K562 (cell line): ENCODE measurements around the gene ATP2A1. TPM values are rescaled to one million over a fixed set of nuclear protein-coding genes. Genes with fewer than 3 reads are reported as not detected.
A peak's percentile ranks its signal among the peaks of the same experiment; 100 is the strongest.

Experiments used
- DMBX1 ChIP-seq: fragments of 250-450 bp; sonication (Bioruptor Pico); IDR thresholded peaks from 2 replicates; pipeline ENCODE4 v1.8.0; 2022; ENCODE audit warnings: inconsistent platforms, mild to moderate bottlenecking, moderate library complexity, borderline replicate concordance
- EHMT2 ChIP-seq: fragments of 450-650 bp; IDR thresholded peaks from 2 replicates; pipeline ENCODE4 v1.6.1; 2018; ENCODE audit warnings: antibody characterized with exemption
- ERF ChIP-seq: fragments of 450-650 bp; formaldehyde crosslinking; IDR thresholded peaks from 2 replicates; pipeline ENCODE4 v1.4.0; 2020; ENCODE audit warnings: mild to moderate bottlenecking, mixed read lengths
- HSF4 ChIP-seq: fragments of 250-450 bp; sonication (Bioruptor Pico); IDR thresholded peaks from 2 replicates; pipeline ENCODE4 v2.1.2; 2022; ENCODE audit warnings: mild to moderate bottlenecking, moderate library complexity, borderline replicate concordance
- KDM1A ChIP-seq, 2 experiments: fragments of 450-650 bp; IDR thresholded peaks; 2 replicates each; pipeline ENCODE4 v1.6.1; 2016; ENCODE audit warnings: mild to moderate bottlenecking in 2 of 2
- KDM4B ChIP-seq, 2 experiments: fragments of 450-650 bp in 1 of 2; sonication (generic) in 1 of 2; IDR thresholded peaks; 2 replicates each; pipeline ENCODE4 v1.6.1; 2016 to 2017; ENCODE audit warnings: borderline replicate concordance in 2 of 2, antibody characterized with exemption in 1 of 2, low read depth in 1 of 2, mild to moderate bottlenecking in 1 of 2
- MED1 ChIP-seq: sonication (generic); formaldehyde crosslinking; IDR thresholded peaks from 2 replicates; pipeline ENCODE4 v1.8.1; 2023; ENCODE audit warnings: missing genetic modification reagents, borderline replicate concordance
- MEF2A ChIP-seq: IDR thresholded peaks from 2 replicates; pipeline ENCODE4 v1.6.1; 2011; ENCODE audit warnings: low read depth, mild to moderate bottlenecking, low read length, moderate library complexity; ENCODE audit not compliant: control insufficient read depth
- NELFE ChIP-seq: IDR thresholded peaks from 2 replicates; pipeline ENCODE4 v1.6.1; 2011; ENCODE audit warnings: mild to moderate bottlenecking; ENCODE audit not compliant: insufficient read depth, insufficient read length
- RBFOX2 ChIP-seq: fragments of 200-400 bp; formaldehyde crosslinking; IDR thresholded peaks from 2 replicates; pipeline ENCODE4 v1.6.1; 2017; ENCODE audit warnings: low read depth, mild to moderate bottlenecking, low read length, moderate library complexity
- SMARCB1 ChIP-seq: IDR thresholded peaks from 2 replicates; pipeline ENCODE4 v1.6.1; 2011; ENCODE audit warnings: improper control_type of control experiment, low read depth; ENCODE audit not compliant: insufficient read length
- TARDBP ChIP-seq: fragments of 450-650 bp; IDR thresholded peaks from 2 replicates; pipeline ENCODE4 v1.6.1; 2016
- ZBTB17 ChIP-seq: fragments of 450-650 bp; formaldehyde crosslinking; IDR thresholded peaks from 2 replicates; pipeline ENCODE4 v1.4.0; 2020; ENCODE audit warnings: mild to moderate bottlenecking
- ZNF143 ChIP-seq: sonication (generic); formaldehyde crosslinking; IDR thresholded peaks from 2 replicates; pipeline ENCODE4 v1.9.0; 2022; ENCODE audit warnings: mild to moderate bottlenecking, missing genetic modification reagents
- ZNF184 ChIP-seq: sonication (generic); formaldehyde crosslinking; IDR thresholded peaks from 2 replicates; pipeline ENCODE4 v1.5.0; 2020; ENCODE audit warnings: missing genetic modification reagents
- ZNF57 ChIP-seq: fragments of 450-650 bp; formaldehyde crosslinking; IDR thresholded peaks from 2 replicates; pipeline ENCODE4 v1.4.0; 2020; ENCODE audit warnings: mild to moderate bottlenecking, moderate library complexity
- polyA plus RNA-seq, 8 experiments: library from polyadenylated mRNA; depleted of rRNA in 4 of 8; stranded (reverse) in 5 of 8; unstranded in 3 of 8; fragments of >200 nt; fragmentation: Nextera tagmentation in 2 of 8; fragmentation: Illumina TruSeq in 1 of 8; extraction: Ambion mirVana in 2 of 8; extraction: Trizol in 1 of 8; gene quantifications; 2 replicates each; pipeline versions ENCODE4 v1.2.1 to v1.2.3, GENCODE V29; 2011 to 2014; ENCODE audit warnings: inconsistent platforms in 1 of 8, missing spikeins in 1 of 8
- total RNA-seq, 7 experiments: library from RNA; depleted of rRNA in 6 of 7; stranded (reverse); fragments of >200 nt in 6 of 7; fragmentation: Illumina TruSeq in 2 of 7; extraction: Trizol in 2 of 7; gene quantifications; 2 replicates each; pipeline versions ENCODE4 v1.2.1 to v1.2.3, GENCODE V29; 2011 to 2021; ENCODE audit warnings: low replicate concordance in 1 of 7
- TF ChIP-seq, protein P1 (sequence below): fragments of 250-450 bp; sonication (Bioruptor Pico); IDR thresholded peaks from 2 replicates; pipeline ENCODE4 v1.5.0; 2020; ENCODE audit warnings: mild to moderate bottlenecking
- TF ChIP-seq, protein P2 (sequence below): sonication (generic); formaldehyde crosslinking; IDR thresholded peaks from 2 replicates; pipeline ENCODE4 v1.8.0; 2022; ENCODE audit warnings: mild to moderate bottlenecking, missing genetic modification reagents
- TF ChIP-seq, protein P3 (sequence below): fragments of 450-650 bp; IDR thresholded peaks from 2 replicates; pipeline ENCODE4 v1.6.1; 2017; ENCODE audit warnings: mild to moderate bottlenecking, moderate library complexity
- TF ChIP-seq, protein P4 (sequence below): fragments of 450-650 bp; formaldehyde crosslinking; IDR thresholded peaks from 2 replicates; pipeline ENCODE4 v1.4.0; 2020; ENCODE audit warnings: mild to moderate bottlenecking, moderate library complexity

The ATP2A1 gene
- total and polyA plus RNA-seq, 9 of the 15 experiments (the other 6 are each of a cell fraction or from before 2014, with no cell fraction given): 0.25 to 2.6 (median 0.65) TPM

DNA sequence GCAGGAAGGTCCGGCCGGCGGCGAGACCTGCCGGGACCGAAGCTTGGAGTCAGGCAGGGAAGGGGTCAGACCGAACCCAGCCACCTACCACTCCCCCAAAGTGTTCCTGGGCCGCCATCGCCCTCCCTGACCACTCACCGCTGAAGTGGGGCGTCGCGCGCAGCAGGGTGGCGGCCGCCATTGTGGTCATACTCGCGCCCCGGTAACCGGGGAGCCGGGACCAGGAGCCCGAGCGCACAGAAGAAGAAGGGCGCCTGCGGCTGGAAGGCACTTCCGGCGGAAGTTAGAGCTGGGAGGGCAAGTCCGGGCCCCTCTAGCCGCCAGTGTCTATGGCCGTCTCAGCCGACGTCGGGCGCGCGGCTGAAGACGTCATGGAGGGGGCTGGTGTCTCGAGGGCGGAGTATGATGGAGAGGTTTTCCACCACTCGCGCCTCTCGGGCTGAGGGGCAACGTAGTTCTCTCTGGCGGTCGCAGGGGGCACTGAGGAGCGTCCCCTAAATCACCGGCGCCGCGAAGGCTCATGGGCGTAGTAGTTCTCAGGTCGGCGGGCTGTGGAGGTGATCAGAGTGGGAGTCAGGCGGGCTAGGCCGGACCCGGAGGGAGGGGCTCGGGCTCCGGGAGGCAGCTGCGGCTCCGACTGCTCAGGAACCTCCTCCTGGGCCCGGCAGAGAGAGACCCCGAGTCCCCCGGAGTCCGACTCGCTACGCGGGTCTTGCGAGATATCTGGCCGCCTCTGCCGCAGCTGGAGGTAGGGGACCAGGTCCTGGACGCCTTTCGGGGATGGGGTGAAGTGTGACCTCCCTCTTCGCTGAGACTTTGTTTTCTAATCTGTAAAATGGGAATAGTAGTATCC, 32.0 kb upstream of the ATP2A1 start, which contains the start of gene TUFM (continued):
- TF ChIP-seq RBFOX2 (peak; percentile 94), SMARCB1 (no peak), KDM4B (IDR thresholded peaks at IDR 0.05; ENCODE audit: borderline replicate concordance in 2 of 2, low read depth in 1 of 2) (peak in 1 of 2 experiments; percentile 92; a peak in 1 of 4 replicates), MEF2A (no peak), NELFE (no peak), MED1 (no peak), ZNF184 (CRISPR knock-in tag) (no peak), KDM1A (IDR thresholded peaks at IDR 0.05) (peak; percentile 95 to 98), ZBTB17 (CRISPR knock-in tag) (0 out of 2 replicates have a peak, but pooled peaks have one; percentile 40), ZNF143 (CRISPR knock-in tag) (peak; percentile 94), EHMT2 (no peak), HSF4 (CRISPR knock-in tag) (no peak), ZNF57 (no peak), DMBX1 (CRISPR knock-in tag) (0 out of 2 replicates have a peak, but pooled peaks have one; percentile 22), TARDBP (peak; percentile 35; the same call in 1 of the 2 replicates), ERF (CRISPR knock-in tag) (no peak)
- TF ChIP-seq, protein P1, sequence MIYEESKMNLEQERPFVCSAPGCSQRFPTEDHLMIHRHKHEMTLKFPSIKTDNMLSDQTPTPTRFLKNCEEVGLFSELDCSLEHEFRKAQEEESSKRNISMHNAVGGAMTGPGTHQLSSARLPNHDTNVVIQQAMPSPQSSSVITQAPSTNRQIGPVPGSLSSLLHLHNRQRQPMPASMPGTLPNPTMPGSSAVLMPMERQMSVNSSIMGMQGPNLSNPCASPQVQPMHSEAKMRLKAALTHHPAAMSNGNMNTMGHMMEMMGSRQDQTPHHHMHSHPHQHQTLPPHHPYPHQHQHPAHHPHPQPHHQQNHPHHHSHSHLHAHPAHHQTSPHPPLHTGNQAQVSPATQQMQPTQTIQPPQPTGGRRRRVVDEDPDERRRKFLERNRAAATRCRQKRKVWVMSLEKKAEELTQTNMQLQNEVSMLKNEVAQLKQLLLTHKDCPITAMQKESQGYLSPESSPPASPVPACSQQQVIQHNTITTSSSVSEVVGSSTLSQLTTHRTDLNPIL (CRISPR knock-in tag): no peak
- TF ChIP-seq, protein P2, sequence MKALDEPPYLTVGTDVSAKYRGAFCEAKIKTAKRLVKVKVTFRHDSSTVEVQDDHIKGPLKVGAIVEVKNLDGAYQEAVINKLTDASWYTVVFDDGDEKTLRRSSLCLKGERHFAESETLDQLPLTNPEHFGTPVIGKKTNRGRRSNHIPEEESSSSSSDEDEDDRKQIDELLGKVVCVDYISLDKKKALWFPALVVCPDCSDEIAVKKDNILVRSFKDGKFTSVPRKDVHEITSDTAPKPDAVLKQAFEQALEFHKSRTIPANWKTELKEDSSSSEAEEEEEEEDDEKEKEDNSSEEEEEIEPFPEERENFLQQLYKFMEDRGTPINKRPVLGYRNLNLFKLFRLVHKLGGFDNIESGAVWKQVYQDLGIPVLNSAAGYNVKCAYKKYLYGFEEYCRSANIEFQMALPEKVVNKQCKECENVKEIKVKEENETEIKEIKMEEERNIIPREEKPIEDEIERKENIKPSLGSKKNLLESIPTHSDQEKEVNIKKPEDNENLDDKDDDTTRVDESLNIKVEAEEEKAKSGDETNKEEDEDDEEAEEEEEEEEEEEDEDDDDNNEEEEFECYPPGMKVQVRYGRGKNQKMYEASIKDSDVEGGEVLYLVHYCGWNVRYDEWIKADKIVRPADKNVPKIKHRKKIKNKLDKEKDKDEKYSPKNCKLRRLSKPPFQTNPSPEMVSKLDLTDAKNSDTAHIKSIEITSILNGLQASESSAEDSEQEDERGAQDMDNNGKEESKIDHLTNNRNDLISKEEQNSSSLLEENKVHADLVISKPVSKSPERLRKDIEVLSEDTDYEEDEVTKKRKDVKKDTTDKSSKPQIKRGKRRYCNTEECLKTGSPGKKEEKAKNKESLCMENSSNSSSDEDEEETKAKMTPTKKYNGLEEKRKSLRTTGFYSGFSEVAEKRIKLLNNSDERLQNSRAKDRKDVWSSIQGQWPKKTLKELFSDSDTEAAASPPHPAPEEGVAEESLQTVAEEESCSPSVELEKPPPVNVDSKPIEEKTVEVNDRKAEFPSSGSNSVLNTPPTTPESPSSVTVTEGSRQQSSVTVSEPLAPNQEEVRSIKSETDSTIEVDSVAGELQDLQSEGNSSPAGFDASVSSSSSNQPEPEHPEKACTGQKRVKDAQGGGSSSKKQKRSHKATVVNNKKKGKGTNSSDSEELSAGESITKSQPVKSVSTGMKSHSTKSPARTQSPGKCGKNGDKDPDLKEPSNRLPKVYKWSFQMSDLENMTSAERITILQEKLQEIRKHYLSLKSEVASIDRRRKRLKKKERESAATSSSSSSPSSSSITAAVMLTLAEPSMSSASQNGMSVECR (CRISPR knock-in tag): peak; percentile 92
- TF ChIP-seq, protein P3, sequence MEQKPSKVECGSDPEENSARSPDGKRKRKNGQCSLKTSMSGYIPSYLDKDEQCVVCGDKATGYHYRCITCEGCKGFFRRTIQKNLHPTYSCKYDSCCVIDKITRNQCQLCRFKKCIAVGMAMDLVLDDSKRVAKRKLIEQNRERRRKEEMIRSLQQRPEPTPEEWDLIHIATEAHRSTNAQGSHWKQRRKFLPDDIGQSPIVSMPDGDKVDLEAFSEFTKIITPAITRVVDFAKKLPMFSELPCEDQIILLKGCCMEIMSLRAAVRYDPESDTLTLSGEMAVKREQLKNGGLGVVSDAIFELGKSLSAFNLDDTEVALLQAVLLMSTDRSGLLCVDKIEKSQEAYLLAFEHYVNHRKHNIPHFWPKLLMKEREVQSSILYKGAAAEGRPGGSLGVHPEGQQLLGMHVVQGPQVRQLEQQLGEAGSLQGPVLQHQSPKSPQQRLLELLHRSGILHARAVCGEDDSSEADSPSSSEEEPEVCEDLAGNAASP: no peak
- TF ChIP-seq, protein P4, sequence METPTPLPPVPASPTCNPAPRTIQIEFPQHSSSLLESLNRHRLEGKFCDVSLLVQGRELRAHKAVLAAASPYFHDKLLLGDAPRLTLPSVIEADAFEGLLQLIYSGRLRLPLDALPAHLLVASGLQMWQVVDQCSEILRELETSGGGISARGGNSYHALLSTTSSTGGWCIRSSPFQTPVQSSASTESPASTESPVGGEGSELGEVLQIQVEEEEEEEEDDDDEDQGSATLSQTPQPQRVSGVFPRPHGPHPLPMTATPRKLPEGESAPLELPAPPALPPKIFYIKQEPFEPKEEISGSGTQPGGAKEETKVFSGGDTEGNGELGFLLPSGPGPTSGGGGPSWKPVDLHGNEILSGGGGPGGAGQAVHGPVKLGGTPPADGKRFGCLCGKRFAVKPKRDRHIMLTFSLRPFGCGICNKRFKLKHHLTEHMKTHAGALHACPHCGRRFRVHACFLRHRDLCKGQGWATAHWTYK (CRISPR knock-in tag): no peak
